ENCODE measurements around the gene RNF144B. TPM values are rescaled to one million over a fixed set of nuclear protein-coding genes. Genes with fewer than 3 reads are reported as not detected.

RNF144B gene
- total and polyA plus RNA-seq, 7 donors: 6.0 to 94.9 (median 34.5) TPM

DNA sequence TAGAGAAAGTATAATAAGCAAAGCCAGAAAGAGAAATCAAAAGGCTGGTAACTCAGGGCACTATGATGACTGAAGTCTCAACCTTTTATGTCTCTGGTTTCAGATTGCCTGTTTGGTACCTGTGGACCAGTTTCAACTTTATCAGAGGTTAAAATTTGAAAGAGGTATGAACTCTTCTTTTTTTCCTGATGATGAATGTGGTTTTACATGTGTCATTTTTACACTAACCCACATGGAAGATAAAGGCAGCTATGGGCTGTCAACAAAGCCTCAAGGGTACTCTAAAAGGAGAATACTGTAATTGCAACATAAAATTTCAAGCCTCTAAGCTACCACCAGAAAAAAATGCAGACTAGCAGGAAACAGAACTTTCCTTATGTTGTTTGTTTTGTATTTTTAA lies 52.4 kb downstream of the RNF144B start:
- intact Hi-C loops (cut with DNase I): loop anchor here in 1 of 2 donors (10.0 kb wide), 1 partner anchor 65 kb away; no protein-coding TSS in a partner anchor
- H3K9me3 ChIP-seq: no peaks in the 10 kb centered on the region
- peak overlapping the region; percentile 37 for H3K27ac ChIP-seq
- TF ChIP-seq, protein P1, sequence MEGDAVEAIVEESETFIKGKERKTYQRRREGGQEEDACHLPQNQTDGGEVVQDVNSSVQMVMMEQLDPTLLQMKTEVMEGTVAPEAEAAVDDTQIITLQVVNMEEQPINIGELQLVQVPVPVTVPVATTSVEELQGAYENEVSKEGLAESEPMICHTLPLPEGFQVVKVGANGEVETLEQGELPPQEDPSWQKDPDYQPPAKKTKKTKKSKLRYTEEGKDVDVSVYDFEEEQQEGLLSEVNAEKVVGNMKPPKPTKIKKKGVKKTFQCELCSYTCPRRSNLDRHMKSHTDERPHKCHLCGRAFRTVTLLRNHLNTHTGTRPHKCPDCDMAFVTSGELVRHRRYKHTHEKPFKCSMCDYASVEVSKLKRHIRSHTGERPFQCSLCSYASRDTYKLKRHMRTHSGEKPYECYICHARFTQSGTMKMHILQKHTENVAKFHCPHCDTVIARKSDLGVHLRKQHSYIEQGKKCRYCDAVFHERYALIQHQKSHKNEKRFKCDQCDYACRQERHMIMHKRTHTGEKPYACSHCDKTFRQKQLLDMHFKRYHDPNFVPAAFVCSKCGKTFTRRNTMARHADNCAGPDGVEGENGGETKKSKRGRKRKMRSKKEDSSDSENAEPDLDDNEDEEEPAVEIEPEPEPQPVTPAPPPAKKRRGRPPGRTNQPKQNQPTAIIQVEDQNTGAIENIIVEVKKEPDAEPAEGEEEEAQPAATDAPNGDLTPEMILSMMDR (IDR thresholded peaks at IDR 0.05): no peak
- peaks cover 0 to 15% of the 10 kb centered on the region in 2 donors for H3K36me3 ChIP-seq (ENCODE audit: insufficient read depth in 1 of 2, low read depth in 1 of 2)
- H3K4me3 ChIP-seq: no peak overlapping the region
- ATAC-seq (no peak), DNase-seq (no peak)
- H3K27me3 ChIP-seq (ENCODE audit: insufficient read depth in 3 of 3, low read length in 2 of 3): no peaks in the 10 kb centered on the region
- H3K4me1 ChIP-seq: peaks cover 66% of the 10 kb centered on the region

DNA sequence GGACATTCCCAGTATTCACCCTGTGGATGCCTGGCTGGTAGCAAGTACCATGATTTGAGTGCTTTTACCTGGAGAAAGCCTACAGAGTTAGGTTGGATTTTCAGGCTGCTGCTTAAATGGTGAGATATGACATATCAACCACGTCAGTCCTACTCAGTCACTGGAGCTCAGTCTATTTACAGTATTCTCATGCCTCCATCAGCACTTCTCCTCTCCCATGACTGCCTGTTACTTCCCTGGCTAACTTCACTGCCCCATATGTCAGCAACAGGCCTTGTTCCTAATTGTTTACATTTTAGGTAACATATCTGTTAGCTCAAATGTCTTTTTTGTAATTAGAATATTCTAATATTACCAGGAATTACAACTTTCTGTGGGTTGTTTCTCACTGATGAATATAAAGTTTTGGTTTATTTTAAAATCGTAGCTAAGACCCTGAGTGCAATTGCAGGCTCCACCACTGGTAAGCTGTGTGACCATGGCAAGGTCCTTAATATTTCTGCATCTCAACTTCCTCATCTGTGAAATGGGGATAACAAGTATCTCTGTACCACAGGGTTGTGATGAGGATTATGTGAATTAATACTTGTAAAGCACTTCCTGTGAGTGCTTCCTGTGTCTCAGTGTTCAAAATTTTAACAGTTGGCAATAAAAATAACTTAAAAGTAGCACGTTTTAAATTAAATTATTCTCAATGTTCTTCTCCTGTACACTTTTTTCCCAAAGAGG lies 54.3 kb downstream of the RNF144B start:
- H3K4me1 ChIP-seq: peaks cover 71% of the 10 kb centered on the region
- no peak for DNase-seq
- TF ChIP-seq, protein P1 (IDR thresholded peaks at IDR 0.05): no peak
- 57 to 70% (median 58%) methylated on average over 3 of the region's 3 CpGs for WGBS, 3 donors
- peak overlapping the region; percentile 43 for H3K27ac ChIP-seq
- H3K4me3 ChIP-seq: no peak overlapping the region
- peak in 3 of 4 donors; percentile 48 to 70 (median 59) for ATAC-seq
- H3K27me3 ChIP-seq (ENCODE audit: insufficient read depth in 3 of 3, low read length in 2 of 3): no peaks in the 10 kb centered on the region
- H3K36me3 ChIP-seq (ENCODE audit: insufficient read depth in 1 of 2, low read depth in 1 of 2): peaks cover 0 to 15% of the 10 kb centered on the region in 2 donors
- intact Hi-C loops (cut with DNase I): no loop called here
- no peaks in the 10 kb centered on the region for H3K9me3 ChIP-seq

DNA sequence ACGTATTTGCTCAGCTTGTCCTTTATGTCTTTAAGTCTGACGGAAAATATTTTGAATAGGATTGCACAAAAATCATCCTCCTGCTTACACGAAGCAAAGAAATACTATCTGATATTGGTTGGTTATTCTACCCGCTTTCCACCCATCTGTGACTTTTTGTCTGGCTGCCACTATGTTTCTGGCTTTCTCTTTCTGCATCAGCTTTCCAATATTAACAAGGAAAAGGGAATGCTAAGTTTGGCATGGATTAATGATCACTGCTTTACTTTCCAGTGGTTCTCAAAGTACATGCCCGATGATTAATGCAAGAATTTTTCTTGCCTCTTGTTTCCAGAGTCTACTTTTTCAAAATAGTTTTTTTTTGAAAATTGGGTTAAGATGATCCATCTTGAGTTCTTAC lies 57.0 kb downstream of the RNF144B start:
- no peaks in the 10 kb centered on the region for H3K9me3 ChIP-seq
- ATAC-seq (no peak), DNase-seq (no peak)
- H3K36me3 ChIP-seq (ENCODE audit: insufficient read depth in 1 of 2, low read depth in 1 of 2): peaks cover 0 to 15% of the 10 kb centered on the region in 2 donors
- peaks cover 70% of the 10 kb centered on the region for H3K4me1 ChIP-seq
- intact Hi-C loops (cut with DNase I): no loop called here
- H3K27me3 ChIP-seq (ENCODE audit: insufficient read depth in 3 of 3, low read length in 2 of 3): no peaks in the 10 kb centered on the region
- WGBS, 3 donors: 25 to 44% (median 32%) methylated on average over 5 of the region's 5 CpGs
- peak overlapping the region; percentile 41 for H3K27ac ChIP-seq
- TF ChIP-seq, protein P1 (IDR thresholded peaks at IDR 0.05): no peak
- H3K4me3 ChIP-seq: no peak overlapping the region

DNA sequence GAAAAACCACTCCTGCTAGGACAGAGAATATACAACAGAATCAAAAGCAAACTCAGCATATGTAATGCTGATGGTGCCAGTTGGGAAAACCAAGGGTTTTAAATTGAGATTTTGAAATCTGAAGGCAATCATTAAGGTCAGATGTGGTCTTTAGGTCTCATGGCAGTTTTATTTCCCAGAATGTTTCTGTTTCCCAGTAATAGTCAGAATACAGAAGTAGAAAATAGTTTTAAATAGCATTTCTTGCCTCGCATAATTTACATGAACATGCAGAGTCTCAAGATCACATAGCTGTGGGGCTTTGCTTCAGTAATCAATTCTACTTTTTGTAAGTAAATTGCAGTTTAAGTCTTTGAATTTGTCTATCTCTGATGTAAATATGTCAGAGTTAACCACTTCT lies 58.1 kb downstream of the RNF144B start:
- no peak for DNase-seq
- H3K4me3 ChIP-seq: no peak overlapping the region
- peak overlapping the region; percentile 41 for H3K27ac ChIP-seq
- H3K4me1 ChIP-seq: peaks cover 70% of the 10 kb centered on the region
- TF ChIP-seq, protein P1 (IDR thresholded peaks at IDR 0.05): no peak
- H3K9me3 ChIP-seq: no peaks in the 10 kb centered on the region
- no peak for ATAC-seq
- 90 to 94% (median 93%) methylated on average over 1 of the region's 1 CpG for WGBS, 3 donors
- intact Hi-C loops (cut with DNase I): loop anchor here in 1 of 2 donors (5.0 kb wide), 1 partner anchor 58 kb away; the partner anchor contains the start of gene RNF144B
- H3K27me3 ChIP-seq (ENCODE audit: insufficient read depth in 3 of 3, low read length in 2 of 3): no peaks in the 10 kb centered on the region
- peaks cover 0 to 10% of the 10 kb centered on the region in 2 donors for H3K36me3 ChIP-seq (ENCODE audit: insufficient read depth in 1 of 2, low read depth in 1 of 2)

All from psoas muscle (tissue), 8 donors.